ENCODE measurements around the gene DCAF6.

DCAF6 gene

DNA sequence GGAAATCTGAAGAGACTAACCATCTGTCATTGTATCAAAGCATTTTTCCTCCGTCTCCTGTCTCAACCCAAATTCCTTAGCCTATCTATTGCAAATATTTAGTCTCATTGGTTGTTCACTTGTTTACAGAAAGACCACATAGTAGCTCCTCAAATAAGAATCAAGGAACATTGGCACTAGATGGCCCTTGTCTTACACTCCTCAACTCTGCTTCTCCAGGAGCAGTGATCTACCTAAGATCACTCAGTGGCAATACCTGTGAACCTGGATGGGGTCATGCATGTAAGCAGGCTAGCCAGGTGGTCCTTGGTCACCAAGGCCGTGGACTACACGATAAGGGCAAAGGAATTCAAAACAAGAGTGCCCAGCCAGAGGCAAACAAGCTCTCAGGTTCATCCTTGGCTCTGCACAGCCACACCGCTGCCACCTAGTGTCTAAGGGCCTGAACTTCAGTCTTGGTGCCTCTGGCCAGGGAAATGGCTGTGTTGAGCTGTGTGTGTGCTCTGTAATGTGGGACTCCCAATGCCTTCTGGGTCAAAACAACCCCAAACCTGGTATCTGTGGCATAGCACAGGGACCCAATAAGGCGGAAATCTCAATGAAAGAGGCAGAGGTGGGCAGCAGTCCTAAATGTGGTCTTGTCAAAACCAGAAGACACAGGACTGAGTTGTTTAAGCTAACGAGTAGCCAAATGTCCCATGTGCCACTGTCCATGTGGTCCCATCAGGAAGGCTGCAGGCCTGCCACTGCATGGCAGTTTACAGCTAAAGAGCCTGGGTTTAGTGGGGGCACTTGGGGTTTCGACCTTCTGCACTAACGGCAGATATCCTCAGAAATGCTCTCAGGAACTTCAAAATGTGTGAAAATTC, 145.8 kb downstream of the DCAF6 start:
- no peak overlapping the region for H3K9ac ChIP-seq
- peaks cover 30% of the 10 kb centered on the region for H3K4me1 ChIP-seq (ENCODE audit: low read depth, poor library complexity, severe bottlenecking)
- H4K20me1 ChIP-seq (ENCODE audit: insufficient read depth): no peaks in the 10 kb centered on the region
- no peak overlapping the region for H3K27ac ChIP-seq
- no peak overlapping the region for H2AFZ ChIP-seq (ENCODE audit: low read depth)
- H3K4me2 ChIP-seq: peak overlapping the region; percentile 38; the same call in 1 of the 2 replicates
- H3K79me2 ChIP-seq (ENCODE audit: insufficient read depth, low read depth): no peaks in the 10 kb centered on the region
- no peak overlapping the region for H3K4me3 ChIP-seq (IDR thresholded peaks at IDR 0.05; ENCODE audit: insufficient read depth, low read depth, low read length)
- no peaks in the 10 kb centered on the region for H3K27me3 ChIP-seq (ENCODE audit: insufficient read depth, low read depth)
- TF ChIP-seq, protein P1, sequence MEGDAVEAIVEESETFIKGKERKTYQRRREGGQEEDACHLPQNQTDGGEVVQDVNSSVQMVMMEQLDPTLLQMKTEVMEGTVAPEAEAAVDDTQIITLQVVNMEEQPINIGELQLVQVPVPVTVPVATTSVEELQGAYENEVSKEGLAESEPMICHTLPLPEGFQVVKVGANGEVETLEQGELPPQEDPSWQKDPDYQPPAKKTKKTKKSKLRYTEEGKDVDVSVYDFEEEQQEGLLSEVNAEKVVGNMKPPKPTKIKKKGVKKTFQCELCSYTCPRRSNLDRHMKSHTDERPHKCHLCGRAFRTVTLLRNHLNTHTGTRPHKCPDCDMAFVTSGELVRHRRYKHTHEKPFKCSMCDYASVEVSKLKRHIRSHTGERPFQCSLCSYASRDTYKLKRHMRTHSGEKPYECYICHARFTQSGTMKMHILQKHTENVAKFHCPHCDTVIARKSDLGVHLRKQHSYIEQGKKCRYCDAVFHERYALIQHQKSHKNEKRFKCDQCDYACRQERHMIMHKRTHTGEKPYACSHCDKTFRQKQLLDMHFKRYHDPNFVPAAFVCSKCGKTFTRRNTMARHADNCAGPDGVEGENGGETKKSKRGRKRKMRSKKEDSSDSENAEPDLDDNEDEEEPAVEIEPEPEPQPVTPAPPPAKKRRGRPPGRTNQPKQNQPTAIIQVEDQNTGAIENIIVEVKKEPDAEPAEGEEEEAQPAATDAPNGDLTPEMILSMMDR (conservative IDR thresholded peaks at IDR 0.05; ENCODE audit: low read depth, low read length): peak; percentile 99
- no peaks in the 10 kb centered on the region for H3K36me3 ChIP-seq (ENCODE audit: insufficient read depth)

- Histone ChIP-seq H3K4me3 (IDR thresholded peaks at IDR 0.05; ENCODE audit: insufficient read depth, low read depth, low read length) (peak overlapping the region; percentile 28), H3K4me2 (peak overlapping the region; percentile 38; the same call in 1 of the 2 replicates), H4K20me1 (ENCODE audit: insufficient read depth) (no peaks in the 10 kb centered on the region), H3K79me2 (ENCODE audit: insufficient read depth, low read depth) (no peaks in the 10 kb centered on the region), H3K4me1 (ENCODE audit: low read depth, poor library complexity, severe bottlenecking) (peaks cover 30% of the 10 kb centered on the region), H3K36me3 (ENCODE audit: insufficient read depth) (no peaks in the 10 kb centered on the region), H3K27ac (no peak overlapping the region), H3K27me3 (ENCODE audit: insufficient read depth, low read depth) (no peaks in the 10 kb centered on the region), H3K9ac (no peak overlapping the region), H2AFZ (ENCODE audit: low read depth) (no peak overlapping the region)
- TF ChIP-seq, protein P1 (conservative IDR thresholded peaks at IDR 0.05; ENCODE audit: low read depth, low read length): no peak
Observed at GRCh38 chr1:168083456-168084325, 147.2 kb downstream of the DCAF6 start.

- H4K20me1 ChIP-seq (ENCODE audit: insufficient read depth): no peaks in the 10 kb centered on the region
- H3K79me2 ChIP-seq (ENCODE audit: insufficient read depth, low read depth): no peaks in the 10 kb centered on the region
- H3K27me3 ChIP-seq (ENCODE audit: insufficient read depth, low read depth): no peaks in the 10 kb centered on the region
- H3K4me1 ChIP-seq (ENCODE audit: low read depth, poor library complexity, severe bottlenecking): peaks cover 30% of the 10 kb centered on the region
- TF ChIP-seq, protein P1 (conservative IDR thresholded peaks at IDR 0.05; ENCODE audit: low read depth, low read length): peak; percentile 97
- no peak overlapping the region for H3K9ac ChIP-seq
- H3K27ac ChIP-seq: no peak overlapping the region
- H2AFZ ChIP-seq (ENCODE audit: low read depth): no peak overlapping the region
- H3K4me2 ChIP-seq: peak overlapping the region; percentile 38; the same call in 1 of the 2 replicates
- no peak overlapping the region for H3K4me3 ChIP-seq (IDR thresholded peaks at IDR 0.05; ENCODE audit: insufficient read depth, low read depth, low read length)
- H3K36me3 ChIP-seq (ENCODE audit: insufficient read depth): no peaks in the 10 kb centered on the region
Observed at GRCh38 chr1:168084396-168085231, 148.1 kb downstream of the DCAF6 start.

GRCh38 chr1:168085401-168085872, 149.0 kb downstream of the DCAF6 start:
- H2AFZ ChIP-seq (ENCODE audit: low read depth): no peak overlapping the region
- no peaks in the 10 kb centered on the region for H3K27me3 ChIP-seq (ENCODE audit: insufficient read depth, low read depth)
- H3K79me2 ChIP-seq (ENCODE audit: insufficient read depth, low read depth): no peaks in the 10 kb centered on the region
- H3K4me1 ChIP-seq (ENCODE audit: low read depth, poor library complexity, severe bottlenecking): peaks cover 30% of the 10 kb centered on the region
- H3K4me3 ChIP-seq (IDR thresholded peaks at IDR 0.05; ENCODE audit: insufficient read depth, low read depth, low read length): no peak overlapping the region
- no peaks in the 10 kb centered on the region for H4K20me1 ChIP-seq (ENCODE audit: insufficient read depth)
- H3K27ac ChIP-seq: no peak overlapping the region
- H3K9ac ChIP-seq: no peak overlapping the region
- no peaks in the 10 kb centered on the region for H3K36me3 ChIP-seq (ENCODE audit: insufficient read depth)
- TF ChIP-seq, protein P1 (conservative IDR thresholded peaks at IDR 0.05; ENCODE audit: low read depth, low read length): no peak
- H3K4me2 ChIP-seq: no peak overlapping the region

Measured in KMS-11 (cell line).